GM12878 (cell line): ENCODE results near the gene CTDSP1. TPM values are rescaled to one million over a fixed set of nuclear protein-coding genes. Genes with fewer than 3 reads are reported as not detected.
A peak's percentile ranks its signal among the peaks of the same experiment; 100 is the strongest.

Experiments
- ATAC-seq: fragments of 200-7000 bp; cut with Tn5 transposase; 3 replicates; pipeline ENCODE4 v1.9.1; 2020; ENCODE audit warnings: mild to moderate bottlenecking, moderate library complexity
- BruUV-seq: library from RNA; stranded (reverse); fragments of 400-500 nt; replicated peaks from 2 replicates; lab custom pipeline; 2021; lab: Mats Ljungman, UMichigan
- CTCF ChIA-PET: fragments of 300-600 bp; sonication (Branson Sonifier 250); formaldehyde crosslinking; extraction: SDS; loops from one replicate; lab custom pipeline; 2021; ENCODE audit warnings: inconsistent platforms; lab: Yijun Ruan, JAX
- POLR2A ChIA-PET: fragments of 350-600 bp; formaldehyde crosslinking; extraction: SDS; loops from one replicate; lab custom pipeline; 2021; ENCODE audit warnings: inconsistent platforms; lab: Charles Lee
- RAD21 ChIA-PET: fragments of 300-600 bp; sonication (Branson Sonifier 250); formaldehyde crosslinking; loops from one replicate; lab custom pipeline; 2023; ENCODE audit warnings: antibody characterized with exemption; ENCODE audit not compliant: unreplicated experiment; lab: Charles Lee
- SMC1A ChIA-PET: fragments of 300-600 bp; sonication (Branson Sonifier 250); formaldehyde crosslinking; loops from one replicate; lab custom pipeline; 2023; ENCODE audit not compliant: unreplicated experiment, uncharacterized antibody; lab: Charles Lee
- DNase-seq: peaks from one replicate; pipeline ENCODE4 v3.0.0-alpha.2; 2011; ENCODE audit warnings: low read depth, low spot score
- FAIRE-seq: peaks from 3 replicates; lab custom pipeline; 2011; peaks lifted over from hg19 to GRCh38; lab: Jason Lieb, UNC
- H2AFZ ChIP-seq: 2 replicates; pipeline ENCODE4 v1.6.0; 2011; ENCODE audit warnings: low read depth, low read length, control low read depth; ENCODE audit not compliant: control insufficient read depth
- H3K27ac ChIP-seq: 2 replicates; pipeline ENCODE4 v1.5.1; 2011; ENCODE audit warnings: control low read depth; ENCODE audit not compliant: control insufficient read depth, insufficient read depth
- H3K27me3 ChIP-seq, 2 experiments: replicated peaks in 1 of 2; 2 replicates each; pipeline versions ENCODE4 v1.6.0 to v1.6.1; 2011; ENCODE audit warnings: low read length in 1 of 2; ENCODE audit not compliant: control insufficient read depth in 2 of 2, insufficient read depth in 2 of 2
- H3K36me3 ChIP-seq, 2 experiments: 2 replicates each; pipeline ENCODE4 v1.5.1; 2011; ENCODE audit warnings: low read length in 1 of 2; ENCODE audit not compliant: control insufficient read depth in 2 of 2, insufficient read depth in 2 of 2
- H3K4me1 ChIP-seq: 2 replicates; pipeline ENCODE4 v1.6.1; 2011; ENCODE audit warnings: mild to moderate bottlenecking, low read length, moderate library complexity, mixed read lengths; ENCODE audit not compliant: control insufficient read depth, insufficient read depth
- H3K4me2 ChIP-seq: 2 replicates; pipeline ENCODE4 v1.6.0; 2011; ENCODE audit warnings: control low read depth; ENCODE audit not compliant: control insufficient read depth, insufficient read depth
- H3K4me3 ChIP-seq: fragments of 200-600 bp; sonication (generic); 2 replicates; pipeline ENCODE4 v1.5.1; 2016
- H3K79me2 ChIP-seq: 2 replicates; pipeline ENCODE4 v1.6.0; 2011; ENCODE audit warnings: low read length; ENCODE audit not compliant: control insufficient read depth, insufficient read depth
- H3K9ac ChIP-seq: 2 replicates; pipeline ENCODE4 v1.8.0; 2011; ENCODE audit warnings: low read length, control low read depth, mixed read lengths; ENCODE audit not compliant: control insufficient read depth, insufficient read depth
- H3K9me3 ChIP-seq: replicated peaks from 3 replicates; pipeline ENCODE4 v1.5.1; 2011; ENCODE audit warnings: mild to moderate bottlenecking, low read length; ENCODE audit not compliant: control insufficient read depth, insufficient read depth
- H4K20me1 ChIP-seq: 2 replicates; pipeline ENCODE4 v1.6.0; 2011; ENCODE audit not compliant: control insufficient read depth, insufficient read depth
- CBFB ChIP-seq: IDR thresholded peaks from 2 replicates; pipeline ENCODE4 v1.6.1; 2016; ENCODE audit warnings: antibody characterized with exemption, low read depth
- ELK1 ChIP-seq: IDR thresholded peaks from 2 replicates; pipeline ENCODE4 v1.6.1; 2012; ENCODE audit warnings: low read depth, low read length, improper control_type of control experiment
- EZH2 ChIP-seq: IDR thresholded peaks from 2 replicates; pipeline ENCODE4 v1.6.1; 2012; ENCODE audit warnings: low read depth, mild to moderate bottlenecking, control low read depth, inconsistent platforms, low read length, borderline replicate concordance; ENCODE audit not compliant: control insufficient read depth
- IRF3 ChIP-seq: fragments of 450-650 bp; IDR thresholded peaks from 2 replicates; pipeline ENCODE4 v1.6.1; 2014; ENCODE audit warnings: mild to moderate bottlenecking
- JUNB ChIP-seq: IDR thresholded peaks from 2 replicates; pipeline ENCODE4 v1.6.1; 2016; ENCODE audit warnings: antibody characterized with exemption, mild to moderate bottlenecking
- NBN ChIP-seq: fragments of 450-650 bp; IDR thresholded peaks from 2 replicates; pipeline ENCODE4 v1.6.1; 2016
- RCOR1 ChIP-seq: conservative IDR thresholded peaks from 2 replicates; pipeline ENCODE4 v1.6.1; 2012; ENCODE audit warnings: low read depth, low read length, improper control_type of control experiment
- SMC3 ChIP-seq: IDR thresholded peaks from 2 replicates; pipeline ENCODE4 v1.6.1; 2011; ENCODE audit warnings: low read length, improper control_type of control experiment, borderline replicate concordance
- TBL1XR1 ChIP-seq: IDR thresholded peaks from 2 replicates; pipeline ENCODE4 v1.6.1; 2012; ENCODE audit warnings: low read depth, low read length, improper control_type of control experiment
- USF1 ChIP-seq: IDR thresholded peaks from 2 replicates; pipeline ENCODE4 v1.6.1; 2011; ENCODE audit warnings: borderline replicate concordance, low read depth, mild to moderate bottlenecking, moderate library complexity, mixed read lengths, low read length; ENCODE audit not compliant: insufficient read depth; ENCODE audit errors: extremely low read length
- YBX1 ChIP-seq: fragments of 450-650 bp; IDR thresholded peaks from 2 replicates; pipeline ENCODE4 v1.6.1; 2016; ENCODE audit warnings: antibody characterized with exemption
- ZSCAN29 ChIP-seq: fragments of 450-650 bp; IDR thresholded peaks from 2 replicates; pipeline ENCODE4 v1.6.1; 2017; ENCODE audit warnings: mild to moderate bottlenecking, moderate library complexity
- WGBS: methylation state at CpG from one replicate; pipeline ENCODE4 v1.1.6; 2016; ENCODE audit warnings: low lambda C conversion rate; ENCODE audit not compliant: insufficient replicate concordance, insufficient coverage; ENCODE audit errors: missing lambda C conversion rate; 5-methylcytosine and 5-hydroxymethylcytosine counted together
- in situ Hi-C: fragments of 300-500 bp; cut with MboI; formaldehyde crosslinking; loops from 9 replicates; pipeline ENCODE4 v1.14.3; 2018; ENCODE audit warnings: mixed read lengths
- intact Hi-C: fragments of 100-400 bp; cut with micrococcal nuclease; formaldehyde crosslinking; loops from one replicate; pipeline ENCODE4 v1.14.2; 2022; ENCODE audit not compliant: unreplicated experiment
- polyA plus RNA-seq, 11 experiments: library from polyadenylated mRNA; depleted of rRNA in 4 of 11; unstranded in 6 of 11; stranded (reverse) in 5 of 11; fragments of >200 nt; fragmentation: Nextera tagmentation in 4 of 11; fragmentation: Illumina TruSeq in 1 of 11; extraction: Ambion mirVana in 4 of 11; extraction: Trizol in 1 of 11; gene quantifications; 1 replicate in 1 of 11; 2 replicates in 10 of 11; pipeline versions ENCODE4 v1.2.1 to v1.2.3, GENCODE V29; 2011 to 2016; ENCODE audit warnings: inconsistent platforms in 2 of 11, missing spikeins in 2 of 11, low read depth in 1 of 11
- total RNA-seq, 4 experiments: library from RNA; depleted of rRNA in 3 of 4; stranded (reverse); fragments of >200 nt in 3 of 4; fragmentation: Illumina TruSeq in 1 of 4; extraction: Trizol in 1 of 4; gene quantifications; 2 replicates each; pipeline versions ENCODE4 v1.2.1 to v1.2.3, GENCODE V29; 2013 to 2021

CTDSP1 gene
- total and polyA plus RNA-seq, 10 of the 15 experiments (the other 5 are each of a cell fraction or from before 2014, with no cell fraction given): 3.0 to 75.9 (median 34.4) TPM

GRCh38 chr2:218401890-218402289 lies 2.2 kb downstream of the CTDSP1 start:
- no peak for ATAC-seq
- Histone ChIP-seq H3K9ac (peak overlapping the region; percentile 95; the same call in 1 of the 2 replicates), H4K20me1 (peaks cover 4% of the 10 kb centered on the region; the same call in 1 of the 2 replicates), H3K79me2 (peaks cover 46% of the 10 kb centered on the region), H3K4me2 (peak overlapping the region; percentile 92), H3K27ac (no peak overlapping the region), H3K27me3 (no peaks in the 10 kb centered on the region), H3K4me1 (peaks cover 30% of the 10 kb centered on the region), H3K4me3 (peak overlapping the region; percentile 90), H3K9me3 (no peaks in the 10 kb centered on the region), H2AFZ (no peak overlapping the region), H3K36me3 (peaks cover 7 to 10% of the 10 kb centered on the region in 2 experiments; a peak in 3 of 4 replicates)
- DNase-seq: no peak
- CTCF ChIA-PET: interaction anchor here (0.8 kb wide), 1 partner anchor 72 kb away, joined by 3 read pairs; no protein-coding TSS in a partner anchor
- RAD21 ChIA-PET: interaction anchor here (0.6 to 1.3 kb wide), 3 partner anchors 123 to 132 kb away, joined by 3 to 4 read pairs (median 3); partner anchors contain the start of genes AAMP and PNKD
- TF ChIP-seq EZH2 (no peak), TBL1XR1 (no peak), ZSCAN29 (no peak), IRF3 (no peak), ELK1 (no peak), YBX1 (no peak), USF1 (no peak), RCOR1 (no peak), CBFB (no peak), JUNB (no peak), NBN (no peak), SMC3 (no peak)
- no peak for FAIRE-seq
- POLR2A ChIA-PET: interaction anchor here (0.8 to 1.3 kb wide), 2 partner anchors 72 to 257 kb away, joined by 4 read pairs; partner anchors contain the start of genes BCS1L and ZNF142
- no TSS peak for BruUV-seq
- intact Hi-C loops (no loop called here), in situ Hi-C loops (loop anchor here (10.0 kb wide), 1 partner anchor 443 kb away; no protein-coding TSS in a partner anchor)
- SMC1A ChIA-PET: no interaction called here
- WGBS: 81% methylated on average over 9 of the region's 9 CpGs
